B cell (primary cell): Measurements from ENCODE around the gene CAV3. TPM values are rescaled to one million over a fixed set of nuclear protein-coding genes. Genes with fewer than 3 reads are reported as not detected.

Experiments
- ATAC-seq: fragments of 200-7000 bp; cut with Tn5 transposase; one replicate; pipeline ENCODE4 v1.10.0; 2021; ENCODE audit warnings: low read depth, mild to moderate bottlenecking, moderate number of reproducible peaks, moderate library complexity
- CTCF ChIA-PET: fragments of 350-600 bp; sonication (Branson Sonifier 250); formaldehyde crosslinking; loops from one replicate; lab custom pipeline; 2021; ENCODE audit warnings: antibody characterized with exemption, inconsistent platforms; lab: Charles Lee
- POLR2A ChIA-PET: fragments of 350-600 bp; sonication (Branson Sonifier 250); formaldehyde crosslinking; loops from one replicate; lab custom pipeline; 2021; ENCODE audit warnings: antibody characterized with exemption; lab: Charles Lee
- DNase-seq: peaks from one replicate; pipeline ENCODE4 v3.0.0; 2013
- H2AFZ ChIP-seq: 2 replicates; pipeline ENCODE4 v1.6.1; 2012; ENCODE audit warnings: mild to moderate bottlenecking, low read depth, low read length; ENCODE audit not compliant: insufficient read depth, poor library complexity, severe bottlenecking
- H3K27ac ChIP-seq, 2 donors: 1 replicate in 1 of 2; 2 replicates in 1 of 2; pipeline ENCODE4 v1.5.1; 2012 to 2013; ENCODE audit warnings: low read length in 2 of 2, mild to moderate bottlenecking in 2 of 2, moderate library complexity in 1 of 2
- H3K27me3 ChIP-seq, 4 experiments: fragments of 200-600 bp in 1 of 4; sonication (generic) in 1 of 4; replicated peaks in 1 of 4; 1 replicate in 2 of 4; 2 replicates in 2 of 4; pipeline versions ENCODE4 v1.6.1 to v1.7.0; 2013 to 2016; ENCODE audit warnings: low read length in 3 of 4, mild to moderate bottlenecking in 2 of 4, mixed read lengths in 1 of 4, moderate library complexity in 1 of 4; ENCODE audit not compliant: insufficient read depth in 4 of 4, control insufficient read depth in 3 of 4; ENCODE audit errors: control extremely low read depth in 1 of 4
- H3K36me3 ChIP-seq, 2 experiments: replicated peaks in 1 of 2; 1 replicate in 1 of 2; 2 replicates in 1 of 2; pipeline versions ENCODE4 v1.6.1 to v1.7.1; 2013; ENCODE audit warnings: low read length in 1 of 2; ENCODE audit not compliant: insufficient read depth in 2 of 2, control insufficient read depth in 1 of 2; ENCODE audit errors: control extremely low read depth in 1 of 2, extremely low read depth in 1 of 2
- H3K4me1 ChIP-seq, 2 donors: fragments of 200-600 bp in 1 of 2; sonication (generic) in 1 of 2; 1 replicate in 1 of 2; 2 replicates in 1 of 2; pipeline versions ENCODE4 v1.5.1 to v1.6.1; 2013 to 2017; ENCODE audit warnings: low read length in 2 of 2; ENCODE audit not compliant: control insufficient read depth in 2 of 2, insufficient read depth in 2 of 2
- H3K4me2 ChIP-seq: replicated peaks from 2 replicates; pipeline ENCODE3; 2012; ENCODE audit warnings: mild to moderate bottlenecking, low read depth, low read length; ENCODE audit not compliant: poor library complexity, severe bottlenecking
- H3K4me3 ChIP-seq, 5 experiments: fragments of 200-600 bp in 1 of 5; sonication (generic) in 1 of 5; 1 replicate in 3 of 5; 2 replicates in 2 of 5; pipeline versions ENCODE4 v1.5.1 to v1.7.0; 2011 to 2016; ENCODE audit warnings: low read length in 4 of 5, mild to moderate bottlenecking in 4 of 5, low read depth in 2 of 5, control low read depth in 1 of 5, moderate library complexity in 1 of 5; ENCODE audit not compliant: insufficient read depth in 1 of 5; ENCODE audit errors: control extremely low read depth in 1 of 5, extremely low read depth in 1 of 5
- H3K79me2 ChIP-seq: fragments of 200-600 bp; sonication (generic); one replicate; pipeline ENCODE4 v1.6.0; 2016; ENCODE audit warnings: low read length; ENCODE audit not compliant: control insufficient read depth, insufficient read depth
- H3K9ac ChIP-seq: fragments of 200-600 bp; sonication (generic); 2 replicates; pipeline ENCODE4 v1.6.1; 2017; ENCODE audit warnings: mild to moderate bottlenecking, low read length, moderate library complexity
- H3K9me3 ChIP-seq, 3 donors: one replicate each; pipeline versions ENCODE4 v1.6.1 to v1.7.1; 2013; ENCODE audit warnings: low read length in 2 of 3; ENCODE audit not compliant: control insufficient read depth in 2 of 3, insufficient read depth in 1 of 3; ENCODE audit errors: control extremely low read depth in 1 of 3
- H4K20me1 ChIP-seq: 2 replicates; pipeline ENCODE4 v1.6.0; 2012; ENCODE audit warnings: mild to moderate bottlenecking, low read length; ENCODE audit not compliant: insufficient read depth, control insufficient read depth, poor library complexity, severe bottlenecking
- H3K27ac Mint-ChIP-seq: one replicate; pipeline ENCODE4 v1.8.0; 2021; ENCODE audit warnings: mixed read lengths
- H3K27me3 Mint-ChIP-seq: one replicate; pipeline ENCODE4 v1.8.0; 2021; ENCODE audit warnings: mixed read lengths
- H3K4me1 Mint-ChIP-seq: one replicate; pipeline ENCODE4 v1.8.0; 2021; ENCODE audit warnings: mixed read lengths
- H3K4me3 Mint-ChIP-seq: one replicate; pipeline ENCODE4 v1.8.0; 2021; ENCODE audit warnings: mixed read lengths
- H3K9me3 Mint-ChIP-seq: one replicate; pipeline ENCODE4 v1.8.0; 2022; ENCODE audit warnings: mixed read lengths; ENCODE audit not compliant: insufficient read depth
- EZH2 ChIP-seq: IDR thresholded peaks from 2 replicates; pipeline ENCODE4 v1.6.1; 2012; ENCODE audit warnings: borderline replicate concordance, low read depth, mild to moderate bottlenecking, moderate library complexity, low read length; ENCODE audit not compliant: insufficient read depth, poor library complexity, severe bottlenecking
- WGBS: methylation state at CpG from one replicate; pipeline ENCODE4 v1.1.5; 2013; ENCODE audit warnings: missing lambda C conversion rate; ENCODE audit not compliant: insufficient coverage; 5-methylcytosine and 5-hydroxymethylcytosine counted together
- intact Hi-C: fragments of 100-400 bp; cut with micrococcal nuclease; formaldehyde crosslinking; loops from one replicate; pipeline ENCODE4 v1.10.0; 2022
- polyA plus RNA-seq: library from polyadenylated mRNA; depleted of rRNA; stranded (reverse); fragments of >200 nt; gene quantifications from 2 replicates; pipeline ENCODE4 v1.2.3, GENCODE V29; 2012
- total RNA-seq, 2 donors: library from RNA; stranded (reverse); fragments of 120-200 nt in 1 of 2; gene quantifications; 1 replicate in 1 of 2; 2 replicates in 1 of 2; pipeline versions ENCODE4 v1.2.3 to v1.2.4, GENCODE V29; 2013 to 2022
- TF ChIP-seq, protein P1 (sequence below): fragments of 200-600 bp; IDR thresholded peaks from one replicate; pipeline ENCODE4 v1.8.0; 2022; ENCODE audit warnings: antibody characterized with exemption, mild to moderate bottlenecking

CAV3 gene
- total and polyA plus RNA-seq, 2 donors (not counting 1 experiment from before 2014, with no cell fraction given), result not detected

DNA sequence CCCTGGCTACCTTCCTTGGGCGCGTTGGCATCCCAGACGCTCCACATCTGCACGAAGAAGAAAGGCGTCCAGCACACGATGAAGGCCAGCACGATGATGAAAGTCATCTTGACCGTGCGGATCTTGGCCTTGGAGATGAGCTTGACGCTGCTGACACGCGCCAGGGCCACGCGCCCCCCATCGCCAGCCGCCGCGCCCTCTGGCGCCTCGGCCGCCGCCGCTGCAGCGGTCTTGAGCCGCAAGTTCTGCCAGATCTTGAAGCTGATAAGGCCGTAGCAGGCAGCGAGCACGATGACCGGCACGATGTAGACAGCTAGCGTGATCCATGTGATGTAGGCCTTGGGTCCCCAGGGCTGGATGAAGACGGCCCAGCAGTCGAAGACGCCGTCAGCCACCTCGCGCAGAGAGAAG, 33.7 kb downstream of the CAV3 start:
- H3K79me2 ChIP-seq, result no peaks in the 10 kb centered on the region
- POLR2A ChIA-PET, result interaction anchor here (0.7 kb wide), 1 partner anchor 60 kb away, joined by 3 read pairs; no protein-coding TSS in a partner anchor
- no peaks in the 10 kb centered on the region for H3K36me3 ChIP-seq
- H3K4me2 ChIP-seq, result peak overlapping the region; percentile 81
- CTCF ChIA-PET, result no interaction called here
- ATAC-seq (no peak), DNase-seq (no peak)
- no peak for TF ChIP-seq EZH2
- no peaks in the 10 kb centered on the region for H3K9me3 Mint-ChIP-seq
- peak overlapping the region; percentile 28 for H2AFZ ChIP-seq
- H3K4me1 ChIP-seq, result peaks cover 17 to 22% of the 10 kb centered on the region in 2 donors
- peaks cover 0 to 32% (median 12%) of the 10 kb centered on the region in 4 experiments for H3K27me3 ChIP-seq
- peaks cover 30% of the 10 kb centered on the region for H3K27me3 Mint-ChIP-seq
- intact Hi-C loops, result loop anchor here (10.0 kb wide), 1 partner anchor 538 kb away; no protein-coding TSS in a partner anchor
- no peak overlapping the region for H3K9ac ChIP-seq
- WGBS, result 46% methylated on average over 37 of the region's 37 CpGs
- no peak overlapping the region for H3K27ac Mint-ChIP-seq
- no peak overlapping the region for H3K27ac ChIP-seq
- no peak overlapping the region for H3K4me3 ChIP-seq
- H3K4me3 Mint-ChIP-seq, result peak overlapping the region; percentile 61
- H3K9me3 ChIP-seq, result no peaks in the 10 kb centered on the region
- H4K20me1 ChIP-seq, result no peaks in the 10 kb centered on the region
- H3K4me1 Mint-ChIP-seq, result peaks cover 19% of the 10 kb centered on the region

- ATAC-seq (no peak), DNase-seq (peak; percentile 53)
- Histone ChIP-seq H3K79me2 (no peaks in the 10 kb centered on the region), H3K9me3 (no peaks in the 10 kb centered on the region), H3K4me3 (peak overlapping the region in 1 of 5 experiments; percentile 4), H3K27me3 (peaks cover 0 to 32% (median 12%) of the 10 kb centered on the region in 4 experiments), H3K4me1 (peaks cover 17 to 22% of the 10 kb centered on the region in 2 donors), H3K27ac (no peak overlapping the region), H3K36me3 (no peaks in the 10 kb centered on the region), H2AFZ (peak overlapping the region; percentile 28), H4K20me1 (no peaks in the 10 kb centered on the region), H3K4me2 (peak overlapping the region; percentile 81), H3K9ac (no peak overlapping the region)
- TF ChIP-seq, protein P1, sequence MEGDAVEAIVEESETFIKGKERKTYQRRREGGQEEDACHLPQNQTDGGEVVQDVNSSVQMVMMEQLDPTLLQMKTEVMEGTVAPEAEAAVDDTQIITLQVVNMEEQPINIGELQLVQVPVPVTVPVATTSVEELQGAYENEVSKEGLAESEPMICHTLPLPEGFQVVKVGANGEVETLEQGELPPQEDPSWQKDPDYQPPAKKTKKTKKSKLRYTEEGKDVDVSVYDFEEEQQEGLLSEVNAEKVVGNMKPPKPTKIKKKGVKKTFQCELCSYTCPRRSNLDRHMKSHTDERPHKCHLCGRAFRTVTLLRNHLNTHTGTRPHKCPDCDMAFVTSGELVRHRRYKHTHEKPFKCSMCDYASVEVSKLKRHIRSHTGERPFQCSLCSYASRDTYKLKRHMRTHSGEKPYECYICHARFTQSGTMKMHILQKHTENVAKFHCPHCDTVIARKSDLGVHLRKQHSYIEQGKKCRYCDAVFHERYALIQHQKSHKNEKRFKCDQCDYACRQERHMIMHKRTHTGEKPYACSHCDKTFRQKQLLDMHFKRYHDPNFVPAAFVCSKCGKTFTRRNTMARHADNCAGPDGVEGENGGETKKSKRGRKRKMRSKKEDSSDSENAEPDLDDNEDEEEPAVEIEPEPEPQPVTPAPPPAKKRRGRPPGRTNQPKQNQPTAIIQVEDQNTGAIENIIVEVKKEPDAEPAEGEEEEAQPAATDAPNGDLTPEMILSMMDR, result no peak
- TF ChIP-seq EZH2, result no peak
- ChIA-PET POLR2A (interaction anchor here (0.7 kb wide), 1 partner anchor 60 kb away, joined by 3 read pairs; no protein-coding TSS in a partner anchor), CTCF (no interaction called here)
- intact Hi-C loops, result loop anchor here (10.0 kb wide), 1 partner anchor 537 kb away; no protein-coding TSS in a partner anchor
- H3K27ac Mint-ChIP-seq, result no peak overlapping the region
- peaks cover 30% of the 10 kb centered on the region for H3K27me3 Mint-ChIP-seq
- peaks cover 19% of the 10 kb centered on the region for H3K4me1 Mint-ChIP-seq
- no peaks in the 10 kb centered on the region for H3K9me3 Mint-ChIP-seq
- WGBS, result 6% methylated on average over 74 of the region's 74 CpGs
- peak overlapping the region; percentile 72 for H3K4me3 Mint-ChIP-seq
Observed at GRCh38 chr3:8767667-8768363, 34.2 kb downstream of the CAV3 start.
